Eye (tissue), 1 donor: Measurements from ENCODE around the gene ELK4.
A peak's percentile ranks its signal among the peaks of the same experiment; 100 is the strongest.

ENCODE experiments used
- DNase-seq: peaks from one replicate; pipeline ENCODE4 v3.0.0-alpha.2; 2015

The ELK4 gene

GRCh38 chr1:205631768-205632668, at the start of gene ELK4:
ELK4 (minus strand) TSS chr1:205632011; CDS start chr1:205623882, 8,129 bp downstream.
- peak; percentile 99 for DNase-seq

- DNase-seq = no peak
Observed at GRCh38 chr1:205681364-205681763, 49.6 kb upstream of the ELK4 start.

GRCh38 chr1:205680073-205680851, 48.5 kb upstream of the ELK4 start, which contains the start of gene SLC45A3:
SLC45A3 (minus strand) TSS chr1:205680509; CDS start chr1:205664656, 15,853 bp downstream.
- peak; percentile 68 for DNase-seq

- DNase-seq = no peak
Observed at GRCh38 chr1:205678286-205679111, 46.7 kb upstream of the ELK4 start.

GRCh38 chr1:205677167-205677566, 45.4 kb upstream of the ELK4 start:
- DNase-seq = no peak

GRCh38 chr1:205676597-205676996, 44.8 kb upstream of the ELK4 start:
- DNase-seq = no peak

- DNase-seq = no peak
Observed at GRCh38 chr1:205676002-205676401, 44.2 kb upstream of the ELK4 start.

GRCh38 chr1:205675247-205675646, 43.4 kb upstream of the ELK4 start:
- DNase-seq = no peak

- no peak for DNase-seq
Observed at GRCh38 chr1:205672970-205673369, 41.2 kb upstream of the ELK4 start.

- no peak for DNase-seq
Observed at GRCh38 chr1:205672395-205672889, 40.6 kb upstream of the ELK4 start.

- peak; percentile 64 for DNase-seq
Observed at GRCh38 chr1:205670611-205671430, 39.0 kb upstream of the ELK4 start.

GRCh38 chr1:205670150-205670446, 38.3 kb upstream of the ELK4 start:
- DNase-seq = no peak

GRCh38 chr1:205669341-205670149, 37.7 kb upstream of the ELK4 start:
- no peak for DNase-seq

GRCh38 chr1:205668951-205669340, 37.1 kb upstream of the ELK4 start:
- no peak for DNase-seq

- DNase-seq = no peak
Observed at GRCh38 chr1:205667909-205668643, 36.3 kb upstream of the ELK4 start.

- DNase-seq = no peak
Observed at GRCh38 chr1:205666372-205667166, 34.8 kb upstream of the ELK4 start.

GRCh38 chr1:205665201-205666045, 33.6 kb upstream of the ELK4 start:
- no peak for DNase-seq

GRCh38 chr1:205664399-205665017, 32.7 kb upstream of the ELK4 start:
- no peak for DNase-seq
